Measurements from ENCODE around the gene YJEFN3. TPM values are rescaled to one million over a fixed set of nuclear protein-coding genes. Genes with fewer than 3 reads are reported as not detected.

The YJEFN3 gene
- total RNA-seq, 1 donor from 2014 or later, result 1.00 TPM

GRCh38 chr19:19524053-19524452 lies 4.7 kb upstream of the YJEFN3 start:
- ATAC-seq, result peak; percentile 9

- ATAC-seq, result no peak
Observed at GRCh38 chr19:19525611-19526380, 2.9 kb upstream of the YJEFN3 start.

GRCh38 chr19:19526581-19527370 lies 1.9 kb upstream of the YJEFN3 start:
- ATAC-seq, result no peak

GRCh38 chr19:19527371-19527656 lies 1.4 kb upstream of the YJEFN3 start:
- ATAC-seq, result no peak

- no peak for ATAC-seq
Observed at GRCh38 chr19:19527674-19528625, 761 bp upstream of the YJEFN3 start.

- no peak for ATAC-seq
Observed at GRCh38 chr19:19529783-19530422, 1.2 kb downstream of the YJEFN3 start.

- ATAC-seq, result no peak
Observed at GRCh38 chr19:19530423-19530804, 1.7 kb downstream of the YJEFN3 start.

- ATAC-seq, result no peak
Observed at GRCh38 chr19:19530889-19531288, 2.2 kb downstream of the YJEFN3 start.

- peak; percentile 67 for ATAC-seq
Observed at GRCh38 chr19:19531951-19532805, 3.5 kb downstream of the YJEFN3 start.

- ATAC-seq, result no peak
Observed at GRCh38 chr19:19532806-19533701, 4.3 kb downstream of the YJEFN3 start.

- no peak for ATAC-seq
Observed at GRCh38 chr19:19533841-19534240, 5.1 kb downstream of the YJEFN3 start.

- no peak for ATAC-seq
Observed at GRCh38 chr19:19534556-19535265, 6.0 kb downstream of the YJEFN3 start.

- no peak for ATAC-seq
Observed at GRCh38 chr19:19535311-19536191, 6.8 kb downstream of the YJEFN3 start.

- no peak for ATAC-seq
Observed at GRCh38 chr19:19537075-19538048, 8.7 kb downstream of the YJEFN3 start.

GRCh38 chr19:19538061-19538784 lies 9.5 kb downstream of the YJEFN3 start, which contains the start of gene CILP2:
CILP2 (plus strand) TSS chr19:19538265; CDS start chr19:19538350, 85 bp downstream.
- no peak for ATAC-seq

- ATAC-seq, result no peak
Observed at GRCh38 chr19:19538785-19539166, 10.1 kb downstream of the YJEFN3 start.

GRCh38 chr19:19539698-19540063 lies 11.0 kb downstream of the YJEFN3 start:
- ATAC-seq, result no peak
